ENCODE results near the gene SAT1. TPM values are rescaled to one million over a fixed set of nuclear protein-coding genes. Genes with fewer than 3 reads are reported as not detected.
"Not testable (repeated sequence)": the region's sequence is repeated elsewhere in the genome, so short reads cannot be mapped to it uniquely, and the experiment has no call there.

Gene SAT1
- total RNA-seq, 1 donor from 2014 or later, result 26.1 TPM

DNA sequence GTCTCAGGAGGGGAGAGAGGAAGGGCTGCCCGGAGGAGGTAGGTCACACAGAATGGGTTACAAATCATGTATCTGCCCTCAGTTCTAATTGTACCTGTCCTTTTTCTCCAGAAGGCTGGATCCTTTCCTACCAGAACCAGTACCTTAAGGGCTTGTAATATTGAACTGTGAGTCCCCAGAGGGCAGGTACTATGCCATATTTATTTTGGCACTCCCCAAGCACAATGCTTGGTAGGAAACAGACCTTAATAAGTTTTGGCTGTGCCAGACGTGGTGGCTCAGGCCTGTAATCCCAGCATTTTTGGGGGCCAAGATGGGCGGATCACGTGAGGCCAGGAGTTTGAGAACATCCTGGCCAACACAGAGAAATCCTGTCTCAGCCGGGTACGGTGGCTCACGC lies 11.9 kb upstream of the SAT1 start:
- not testable (repeated sequence) for H3K36me3 ChIP-seq (ENCODE audit: control insufficient read depth in 3 of 3, insufficient read depth in 3 of 3, low read length in 3 of 3)

DNA sequence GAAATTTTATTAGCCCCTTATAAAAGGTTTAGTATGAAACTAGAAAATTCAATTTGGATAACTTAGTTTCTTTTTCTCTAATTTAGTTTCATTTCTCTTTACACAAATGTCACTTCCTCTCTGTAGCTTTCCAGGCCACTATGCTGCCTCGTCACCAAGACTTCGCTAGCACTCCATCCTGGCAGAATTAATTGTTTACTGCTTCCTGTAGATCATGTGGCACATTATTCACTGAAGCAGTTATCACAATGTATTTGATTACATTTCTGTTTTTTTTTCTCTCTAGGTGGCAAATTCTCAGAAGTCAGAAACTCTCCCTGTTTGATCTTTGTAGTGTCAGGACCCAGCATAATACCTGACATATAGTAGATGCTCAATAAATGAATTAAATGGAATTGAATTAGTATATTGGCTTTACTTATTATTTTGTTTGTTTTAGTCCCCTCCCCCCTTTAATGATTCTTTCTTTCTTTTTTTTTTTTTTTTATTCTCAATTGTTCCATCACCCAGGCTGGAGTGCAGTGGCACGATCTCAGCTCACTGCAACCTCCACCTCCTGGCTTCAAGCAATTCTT lies 9.3 kb upstream of the SAT1 start:
- no peaks in the 10 kb centered on the region for H3K9me3 ChIP-seq (ENCODE audit: control insufficient read depth in 3 of 3, low read length in 3 of 3)
- H3K27me3 ChIP-seq (ENCODE audit: control insufficient read depth in 3 of 3, insufficient read depth in 3 of 3, low read length in 3 of 3), result no peaks in the 10 kb centered on the region
- no peak overlapping the region for H3K4me3 ChIP-seq (ENCODE audit: low read length in 3 of 3)
- peak overlapping the region; percentile 64 for H3K27ac ChIP-seq (ENCODE audit: low read depth, low read length)
- H3K9ac ChIP-seq (ENCODE audit: low read depth in 1 of 3, low read length in 3 of 3), result no peak overlapping the region
- no peaks in the 10 kb centered on the region for H3K4me1 ChIP-seq (ENCODE audit: control insufficient read depth in 3 of 3, insufficient read depth in 3 of 3, low read length in 3 of 3)
- H3K36me3 ChIP-seq (ENCODE audit: control insufficient read depth in 3 of 3, insufficient read depth in 3 of 3, low read length in 3 of 3), result no peaks in the 10 kb centered on the region

More for the DNA sequence above, 11.9 kb upstream of the SAT1 start:
- not testable (repeated sequence) for H3K9me3 ChIP-seq (ENCODE audit: control insufficient read depth in 3 of 3, low read length in 3 of 3); H3K27ac ChIP-seq (ENCODE audit: low read depth, low read length); H3K9ac ChIP-seq (ENCODE audit: low read depth in 1 of 3, low read length in 3 of 3); H3K4me1 ChIP-seq (ENCODE audit: control insufficient read depth in 3 of 3, insufficient read depth in 3 of 3, low read length in 3 of 3); H3K4me3 ChIP-seq (ENCODE audit: low read length in 3 of 3); H3K27me3 ChIP-seq (ENCODE audit: control insufficient read depth in 3 of 3, insufficient read depth in 3 of 3, low read length in 3 of 3)

DNA sequence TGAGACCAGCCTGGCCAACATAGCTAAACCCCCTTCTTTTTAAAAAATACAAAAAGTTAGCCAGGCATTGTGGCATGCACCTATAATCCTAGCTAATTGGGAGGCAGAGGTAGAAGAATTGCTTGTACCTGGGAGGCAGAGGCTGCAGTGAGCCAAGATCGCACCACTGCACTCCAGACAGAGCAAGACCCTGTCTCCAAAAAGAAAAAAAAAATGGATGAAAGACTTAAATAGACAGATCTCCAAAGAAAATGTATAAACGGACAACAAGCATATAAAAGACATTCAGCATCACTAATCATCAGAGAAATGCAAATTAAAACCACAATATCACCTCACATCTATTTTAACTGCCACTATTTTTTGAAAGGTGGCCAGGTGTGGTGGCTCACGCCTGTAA lies 6.6 kb upstream of the SAT1 start:
- Histone ChIP-seq H3K36me3 (ENCODE audit: control insufficient read depth in 3 of 3, insufficient read depth in 3 of 3, low read length in 3 of 3) (no peaks in the 10 kb centered on the region), H3K9ac (ENCODE audit: low read depth in 1 of 3, low read length in 3 of 3) (no peak overlapping the region), H3K27ac (ENCODE audit: low read depth, low read length) (no peak overlapping the region), H3K4me1 (ENCODE audit: control insufficient read depth in 3 of 3, insufficient read depth in 3 of 3, low read length in 3 of 3) (no peaks in the 10 kb centered on the region), H3K4me3 (ENCODE audit: low read length in 3 of 3) (no peak overlapping the region), H3K27me3 (ENCODE audit: control insufficient read depth in 3 of 3, insufficient read depth in 3 of 3, low read length in 3 of 3) (no peaks in the 10 kb centered on the region), H3K9me3 (ENCODE audit: control insufficient read depth in 3 of 3, low read length in 3 of 3) (no peaks in the 10 kb centered on the region)

DNA sequence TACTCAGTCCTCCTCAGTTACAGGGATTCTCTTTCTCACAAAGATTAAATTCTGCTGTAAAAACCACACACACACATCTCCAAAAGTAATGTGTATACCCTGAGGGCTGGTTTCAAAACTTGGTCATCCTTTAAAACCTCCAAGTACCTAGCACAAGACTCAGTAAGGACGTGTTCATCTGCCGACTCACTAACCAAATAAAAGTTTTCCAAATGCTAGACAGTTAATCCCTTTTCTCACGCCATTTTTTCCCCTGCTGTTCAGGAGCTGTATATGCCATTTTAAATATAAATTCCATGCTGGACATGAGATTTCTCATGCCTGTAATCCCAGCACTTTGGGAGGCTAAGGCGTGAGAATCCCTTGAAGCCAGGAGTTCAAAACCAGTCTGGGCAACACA lies 3.9 kb upstream of the SAT1 start:
- Histone ChIP-seq H3K27ac (ENCODE audit: low read depth, low read length) (no peak overlapping the region), H3K27me3 (ENCODE audit: control insufficient read depth in 3 of 3, insufficient read depth in 3 of 3, low read length in 3 of 3) (no peaks in the 10 kb centered on the region), H3K4me3 (ENCODE audit: low read length in 3 of 3) (no peak overlapping the region), H3K9me3 (ENCODE audit: control insufficient read depth in 3 of 3, low read length in 3 of 3) (no peaks in the 10 kb centered on the region), H3K9ac (ENCODE audit: low read depth in 1 of 3, low read length in 3 of 3) (no peak overlapping the region), H3K36me3 (ENCODE audit: control insufficient read depth in 3 of 3, insufficient read depth in 3 of 3, low read length in 3 of 3) (no peaks in the 10 kb centered on the region), H3K4me1 (ENCODE audit: control insufficient read depth in 3 of 3, insufficient read depth in 3 of 3, low read length in 3 of 3) (no peaks in the 10 kb centered on the region)

DNA sequence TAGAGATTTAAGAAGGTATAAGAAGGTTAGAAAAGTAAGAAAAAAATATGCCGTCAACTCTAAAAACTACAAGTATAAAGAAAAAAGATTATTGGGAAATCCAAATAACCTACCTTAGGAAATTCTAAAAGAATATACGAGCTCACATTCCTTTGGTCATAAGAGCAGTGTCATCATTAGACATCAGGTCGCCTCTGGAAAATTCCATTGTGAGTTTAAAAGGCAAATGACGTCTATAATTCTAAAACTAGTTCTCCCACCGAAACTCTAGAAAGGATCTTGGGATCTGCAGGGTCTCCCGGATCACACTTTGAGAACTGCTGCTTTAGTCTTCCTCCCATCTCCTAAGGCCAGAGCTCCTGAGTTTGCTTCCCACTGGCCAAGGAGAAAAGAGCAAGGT lies 518 bp upstream of the SAT1 start:
- peak overlapping the region; percentile 64 to 74 (median 64) for H3K4me3 ChIP-seq (ENCODE audit: low read length in 3 of 3)
- no peaks in the 10 kb centered on the region for H3K9me3 ChIP-seq (ENCODE audit: control insufficient read depth in 3 of 3, low read length in 3 of 3)
- peak overlapping the region; percentile 57 for H3K27ac ChIP-seq (ENCODE audit: low read depth, low read length)

DNA sequence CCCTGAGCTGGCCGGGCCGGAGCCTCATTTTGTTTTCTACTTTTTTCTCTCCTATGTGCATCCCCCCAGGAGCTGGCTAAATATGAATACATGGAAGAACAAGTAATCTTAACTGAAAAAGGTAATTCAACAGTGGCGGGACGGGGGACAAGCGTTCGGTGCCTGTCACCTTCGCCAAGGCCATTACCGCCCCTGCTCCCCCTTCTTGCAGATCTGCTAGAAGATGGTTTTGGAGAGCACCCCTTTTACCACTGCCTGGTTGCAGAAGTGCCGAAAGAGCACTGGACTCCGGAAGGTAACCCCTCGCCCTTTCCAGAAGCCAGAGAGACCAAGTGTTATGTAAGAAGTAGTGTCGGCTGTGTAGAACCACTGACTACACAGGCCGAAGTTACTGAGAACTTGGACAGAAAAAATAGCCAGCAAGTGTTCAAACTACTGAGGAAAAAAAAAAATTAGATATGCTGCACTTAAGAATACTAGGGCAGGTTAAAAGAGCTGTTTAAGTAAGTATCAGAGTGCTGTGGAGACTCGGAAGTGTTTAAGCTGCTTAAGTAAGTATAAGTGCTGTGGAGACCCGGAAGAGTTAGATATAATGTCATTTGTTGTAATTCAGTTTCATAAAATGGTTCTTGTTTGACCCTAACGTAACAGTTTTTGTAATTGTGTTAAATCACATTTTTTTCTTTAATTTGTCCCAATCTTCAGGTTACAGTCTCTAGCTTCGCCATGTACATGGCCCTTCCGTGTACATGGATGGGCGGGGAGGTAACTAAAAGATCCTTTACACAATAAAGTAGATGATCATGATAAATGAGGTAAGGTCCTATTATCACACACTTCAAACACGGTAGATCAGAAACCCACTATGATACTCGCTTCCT lies 856 bp downstream of the SAT1 start:
- H3K27ac ChIP-seq (ENCODE audit: low read depth, low read length), result peak overlapping the region; percentile 88
- peak overlapping the region; percentile 85 to 87 (median 85) for H3K4me3 ChIP-seq (ENCODE audit: low read length in 3 of 3)
- H3K27me3 ChIP-seq (ENCODE audit: control insufficient read depth in 3 of 3, insufficient read depth in 3 of 3, low read length in 3 of 3), result no peaks in the 10 kb centered on the region
- peak overlapping the region; percentile 62 to 91 (median 86) for H3K9ac ChIP-seq (ENCODE audit: low read depth in 1 of 3, low read length in 3 of 3)
- no peaks in the 10 kb centered on the region for H3K9me3 ChIP-seq (ENCODE audit: control insufficient read depth in 3 of 3, low read length in 3 of 3)
- peaks cover 0 to 6% (median 6%) of the 10 kb centered on the region in 3 donors for H3K36me3 ChIP-seq (ENCODE audit: control insufficient read depth in 3 of 3, insufficient read depth in 3 of 3, low read length in 3 of 3)
- peaks cover 9 to 16% (median 16%) of the 10 kb centered on the region in 3 donors for H3K4me1 ChIP-seq (ENCODE audit: control insufficient read depth in 3 of 3, insufficient read depth in 3 of 3, low read length in 3 of 3)

More for the DNA sequence above, 518 bp upstream of the SAT1 start:
- Histone ChIP-seq H3K4me1 (ENCODE audit: control insufficient read depth in 3 of 3, insufficient read depth in 3 of 3, low read length in 3 of 3) (peaks cover 9 to 16% (median 16%) of the 10 kb centered on the region in 3 donors), H3K9ac (ENCODE audit: low read depth in 1 of 3, low read length in 3 of 3) (peak overlapping the region in 2 of 3 donors; percentile 73 to 90), H3K27me3 (ENCODE audit: control insufficient read depth in 3 of 3, insufficient read depth in 3 of 3, low read length in 3 of 3) (no peaks in the 10 kb centered on the region), H3K36me3 (ENCODE audit: control insufficient read depth in 3 of 3, insufficient read depth in 3 of 3, low read length in 3 of 3) (peaks cover 0 to 6% (median 6%) of the 10 kb centered on the region in 3 donors)

DNA sequence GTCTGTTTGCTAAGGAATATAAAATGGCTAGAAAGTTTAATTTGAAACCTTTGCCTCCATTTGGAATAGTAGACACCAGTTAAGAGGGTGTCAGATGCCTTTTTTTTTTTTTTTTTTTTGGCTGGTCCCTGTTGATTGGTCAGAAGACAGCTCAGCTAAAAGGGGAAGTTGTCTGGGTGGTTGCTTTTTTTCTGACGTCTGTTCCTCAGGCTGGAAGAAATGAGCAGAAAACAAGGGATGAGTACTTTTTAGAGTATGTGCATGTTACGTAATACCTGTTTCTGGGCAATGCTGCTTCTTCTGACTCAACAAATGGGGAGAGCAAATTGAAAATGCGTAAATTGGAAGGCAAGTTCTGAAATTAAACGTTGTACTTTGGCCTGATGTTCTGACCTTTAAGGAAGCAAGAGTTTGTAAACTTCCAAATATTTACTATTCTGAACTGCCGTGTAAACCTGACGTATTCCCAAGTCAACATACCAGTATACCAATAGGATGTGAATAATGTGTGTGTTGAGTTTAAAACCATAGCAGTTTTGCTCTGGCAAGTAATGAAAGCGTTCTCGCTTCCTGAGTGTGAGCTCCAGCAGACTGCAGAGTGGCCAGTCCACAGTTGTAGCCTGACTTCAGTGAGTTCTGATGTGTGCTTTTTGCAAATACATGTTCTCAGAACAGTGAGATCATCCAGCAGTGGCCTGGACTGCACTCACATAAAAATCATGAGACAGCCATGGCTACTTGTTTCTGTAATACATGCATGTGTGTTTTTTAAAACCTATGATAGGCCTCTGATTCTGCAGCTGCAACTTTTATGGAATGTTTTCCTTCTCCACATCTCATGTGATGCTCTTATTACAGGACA lies 1.7 kb downstream of the SAT1 start:
- H3K4me3 ChIP-seq (ENCODE audit: low read length in 3 of 3), result peak overlapping the region; percentile 85 to 87 (median 85)
- peak overlapping the region in 1 of 3 donors; percentile 8 for H3K9ac ChIP-seq (ENCODE audit: low read depth in 1 of 3, low read length in 3 of 3)
- no peaks in the 10 kb centered on the region for H3K27me3 ChIP-seq (ENCODE audit: control insufficient read depth in 3 of 3, insufficient read depth in 3 of 3, low read length in 3 of 3)
- H3K36me3 ChIP-seq (ENCODE audit: control insufficient read depth in 3 of 3, insufficient read depth in 3 of 3, low read length in 3 of 3), result peaks cover 0 to 6% (median 6%) of the 10 kb centered on the region in 3 donors
- H3K27ac ChIP-seq (ENCODE audit: low read depth, low read length), result peak overlapping the region; percentile 88
- H3K9me3 ChIP-seq (ENCODE audit: control insufficient read depth in 3 of 3, low read length in 3 of 3), result no peaks in the 10 kb centered on the region
- H3K4me1 ChIP-seq (ENCODE audit: control insufficient read depth in 3 of 3, insufficient read depth in 3 of 3, low read length in 3 of 3), result peaks cover 9 to 16% (median 16%) of the 10 kb centered on the region in 3 donors

DNA sequence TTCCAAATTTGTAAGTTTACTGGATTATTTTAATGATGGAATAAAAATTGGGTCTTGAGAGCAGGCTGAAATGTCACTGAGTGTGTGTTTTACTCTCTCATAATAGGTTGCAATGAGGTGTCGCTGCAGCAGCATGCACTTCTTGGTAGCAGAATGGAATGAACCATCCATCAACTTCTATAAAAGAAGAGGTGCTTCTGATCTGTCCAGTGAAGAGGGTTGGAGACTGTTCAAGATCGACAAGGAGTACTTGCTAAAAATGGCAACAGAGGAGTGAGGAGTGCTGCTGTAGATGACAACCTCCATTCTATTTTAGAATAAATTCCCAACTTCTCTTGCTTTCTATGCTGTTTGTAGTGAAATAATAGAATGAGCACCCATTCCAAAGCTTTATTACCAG lies 2.6 kb downstream of the SAT1 start:
- Histone ChIP-seq H3K36me3 (ENCODE audit: control insufficient read depth in 3 of 3, insufficient read depth in 3 of 3, low read length in 3 of 3) (peaks cover 0 to 6% (median 6%) of the 10 kb centered on the region in 3 donors), H3K4me3 (ENCODE audit: low read length in 3 of 3) (peak overlapping the region in 1 of 3 donors; percentile 17), H3K9me3 (ENCODE audit: control insufficient read depth in 3 of 3, low read length in 3 of 3) (no peaks in the 10 kb centered on the region), H3K4me1 (ENCODE audit: control insufficient read depth in 3 of 3, insufficient read depth in 3 of 3, low read length in 3 of 3) (peaks cover 9 to 16% (median 16%) of the 10 kb centered on the region in 3 donors), H3K9ac (ENCODE audit: low read depth in 1 of 3, low read length in 3 of 3) (no peak overlapping the region), H3K27ac (ENCODE audit: low read depth, low read length) (no peak overlapping the region), H3K27me3 (ENCODE audit: control insufficient read depth in 3 of 3, insufficient read depth in 3 of 3, low read length in 3 of 3) (no peaks in the 10 kb centered on the region)

DNA sequence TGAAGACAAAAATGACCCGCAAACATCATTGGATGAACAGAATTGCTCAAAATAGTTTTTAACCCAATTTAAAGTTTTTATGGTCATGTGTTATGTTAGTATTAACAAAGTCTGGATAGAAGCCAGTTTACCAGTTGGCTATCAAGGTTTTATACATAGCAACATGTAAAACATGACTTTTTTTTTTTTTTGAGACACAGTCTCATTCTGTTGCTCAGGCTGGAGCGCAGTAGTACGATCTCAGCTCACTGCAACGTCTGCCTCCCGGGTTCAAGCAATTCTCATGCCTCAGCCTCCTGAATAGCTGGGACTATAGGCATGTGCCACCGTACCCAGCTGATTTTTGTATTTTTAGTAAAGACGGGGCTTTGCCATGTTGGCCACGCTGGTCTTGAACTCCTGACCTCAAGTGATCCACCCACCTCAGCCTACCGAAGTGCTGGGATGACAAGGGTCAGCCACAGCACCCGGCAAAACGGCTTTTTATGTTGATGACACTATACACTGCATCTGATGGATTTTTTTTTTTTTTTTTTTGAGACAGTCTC lies 3.4 kb downstream of the SAT1 start:
- H3K27ac ChIP-seq (ENCODE audit: low read depth, low read length), result no peak overlapping the region
- no peak overlapping the region for H3K4me3 ChIP-seq (ENCODE audit: low read length in 3 of 3)

More for the DNA sequence above, 3.4 kb downstream of the SAT1 start:
- Histone ChIP-seq H3K9ac (ENCODE audit: low read depth in 1 of 3, low read length in 3 of 3) (no peak overlapping the region), H3K27me3 (ENCODE audit: control insufficient read depth in 3 of 3, insufficient read depth in 3 of 3, low read length in 3 of 3) (no peaks in the 10 kb centered on the region), H3K4me1 (ENCODE audit: control insufficient read depth in 3 of 3, insufficient read depth in 3 of 3, low read length in 3 of 3) (peaks cover 9 to 16% (median 16%) of the 10 kb centered on the region in 3 donors), H3K9me3 (ENCODE audit: control insufficient read depth in 3 of 3, low read length in 3 of 3) (no peaks in the 10 kb centered on the region), H3K36me3 (ENCODE audit: control insufficient read depth in 3 of 3, insufficient read depth in 3 of 3, low read length in 3 of 3) (peaks cover 0 to 6% (median 6%) of the 10 kb centered on the region in 3 donors)
